ENCODE results near the gene PRKAG2.

DNA sequence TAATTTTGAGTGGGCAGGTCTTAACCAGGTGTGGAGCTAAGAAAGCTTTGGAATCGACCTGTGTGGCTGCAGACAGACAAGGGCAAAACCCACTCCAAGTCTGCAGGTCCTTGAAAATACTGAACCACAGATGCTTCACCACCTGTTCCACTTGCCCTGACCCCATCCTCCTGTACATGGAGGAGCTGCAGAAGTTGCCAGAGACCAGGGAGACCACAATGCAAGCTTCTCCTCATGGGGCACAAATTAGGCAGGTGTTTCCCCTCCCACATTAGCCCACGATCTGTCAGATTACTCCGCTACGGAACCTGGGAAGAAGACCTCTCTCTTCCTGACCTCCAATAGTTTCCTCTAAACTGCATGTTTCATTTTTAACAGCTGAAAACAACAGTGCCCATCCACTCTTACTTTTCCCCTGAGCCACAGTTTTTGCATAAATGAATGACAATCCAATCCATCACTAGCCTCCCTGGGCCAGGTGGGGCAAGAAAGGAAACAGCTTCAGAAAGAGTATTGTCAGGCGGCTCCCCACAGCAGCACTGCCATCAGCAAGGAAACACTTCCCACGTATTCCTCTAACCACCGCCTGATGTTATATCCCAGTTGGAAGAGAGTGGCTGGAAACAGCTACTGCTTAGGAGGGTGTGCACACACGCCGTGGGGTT lies 141.6 kb downstream of the PRKAG2 start:
- TF ChIP-seq, protein P1, sequence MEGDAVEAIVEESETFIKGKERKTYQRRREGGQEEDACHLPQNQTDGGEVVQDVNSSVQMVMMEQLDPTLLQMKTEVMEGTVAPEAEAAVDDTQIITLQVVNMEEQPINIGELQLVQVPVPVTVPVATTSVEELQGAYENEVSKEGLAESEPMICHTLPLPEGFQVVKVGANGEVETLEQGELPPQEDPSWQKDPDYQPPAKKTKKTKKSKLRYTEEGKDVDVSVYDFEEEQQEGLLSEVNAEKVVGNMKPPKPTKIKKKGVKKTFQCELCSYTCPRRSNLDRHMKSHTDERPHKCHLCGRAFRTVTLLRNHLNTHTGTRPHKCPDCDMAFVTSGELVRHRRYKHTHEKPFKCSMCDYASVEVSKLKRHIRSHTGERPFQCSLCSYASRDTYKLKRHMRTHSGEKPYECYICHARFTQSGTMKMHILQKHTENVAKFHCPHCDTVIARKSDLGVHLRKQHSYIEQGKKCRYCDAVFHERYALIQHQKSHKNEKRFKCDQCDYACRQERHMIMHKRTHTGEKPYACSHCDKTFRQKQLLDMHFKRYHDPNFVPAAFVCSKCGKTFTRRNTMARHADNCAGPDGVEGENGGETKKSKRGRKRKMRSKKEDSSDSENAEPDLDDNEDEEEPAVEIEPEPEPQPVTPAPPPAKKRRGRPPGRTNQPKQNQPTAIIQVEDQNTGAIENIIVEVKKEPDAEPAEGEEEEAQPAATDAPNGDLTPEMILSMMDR (IDR thresholded peaks at IDR 0.05): no peak
- no peak for TF ChIP-seq POLR2A (IDR thresholded peaks at IDR 0.05)

Measured in breast epithelium (tissue), 3 donors.